Lower lobe of right lung (tissue), 2 donors: ENCODE results near the gene FAM89B. TPM values are rescaled to one million over a fixed set of nuclear protein-coding genes. Genes with fewer than 3 reads are reported as not detected.

Source experiments
- ATAC-seq, 2 donors: fragments of 200-7000 bp; cut with Tn5 transposase; one replicate each; pipeline ENCODE4 v1.9.1; 2020 to 2022; ENCODE audit warnings: mild to moderate bottlenecking in 2 of 2, moderate library complexity in 2 of 2
- DNase-seq: peaks from one replicate; pipeline ENCODE4 v3.0.0-alpha.2; 2020
- H3K27ac ChIP-seq: fragments of 200-600 bp; one replicate; pipeline ENCODE4 v1.8.0; 2022
- H3K27me3 ChIP-seq: fragments of 200-600 bp; one replicate; pipeline ENCODE4 v1.8.0; 2022; ENCODE audit warnings: low read depth
- H3K36me3 ChIP-seq: fragments of 200-600 bp; one replicate; pipeline ENCODE4 v1.8.0; 2022; ENCODE audit warnings: mild to moderate bottlenecking
- H3K4me1 ChIP-seq: fragments of 200-600 bp; one replicate; pipeline ENCODE4 v1.8.0; 2022
- H3K4me3 ChIP-seq: fragments of 200-600 bp; one replicate; pipeline ENCODE4 v1.8.0; 2022; ENCODE audit warnings: mild to moderate bottlenecking
- H3K9me3 ChIP-seq: fragments of 200-600 bp; one replicate; pipeline ENCODE4 v1.8.0; 2022
- CTCF ChIP-seq: fragments of 200-600 bp; IDR thresholded peaks from one replicate; pipeline ENCODE4 v1.8.0; 2022; ENCODE audit warnings: antibody characterized with exemption, mild to moderate bottlenecking
- intact Hi-C: fragments of 100-400 bp; cut with DNase I; formaldehyde crosslinking; loops from one replicate; pipeline ENCODE4 v1.11.0; 2022
- total RNA-seq: library from RNA; stranded (reverse); fragmentation: NEBNext Ultra II Directional; extraction: Animal tissue kit (Norgen Biotek cat#: 25700); gene quantifications from one replicate; pipeline ENCODE4 v1.2.1, GENCODE V29; 2021
- donor health status: DM: no; HTN: yes; CAD: no; lungs with severe emphysema.

The FAM89B gene
- total RNA-seq, 1 donor from 2014 or later = 48.6 TPM

- Histone ChIP-seq H3K36me3 (peaks cover under 1% of the 10 kb centered on the region), H3K4me1 (peaks cover 67% of the 10 kb centered on the region), H3K9me3 (no peaks in the 10 kb centered on the region), H3K4me3 (peak overlapping the region; percentile 81), H3K27ac (peak overlapping the region; percentile 94), H3K27me3 (no peaks in the 10 kb centered on the region)
- DNase-seq (peak; percentile 96), ATAC-seq (peak; percentile 66 to 79)
- intact Hi-C loops = no loop called here
- peak; percentile 99 for TF ChIP-seq CTCF
Measured at GRCh38 chr11:65574109-65574810, 1.9 kb downstream of the FAM89B start.

GRCh38 chr11:65574811-65575567, 2.7 kb downstream of the FAM89B start:
- Histone ChIP-seq H3K4me1 (peaks cover 65% of the 10 kb centered on the region), H3K4me3 (peak overlapping the region; percentile 81), H3K27me3 (no peaks in the 10 kb centered on the region), H3K9me3 (no peaks in the 10 kb centered on the region), H3K36me3 (peaks cover 8% of the 10 kb centered on the region), H3K27ac (peak overlapping the region; percentile 94)
- no peak for ATAC-seq
- intact Hi-C loops = no loop called here
- DNase-seq = no peak
- no peak for TF ChIP-seq CTCF

- peak; percentile 46 to 49 for ATAC-seq
- peaks cover 65% of the 10 kb centered on the region for H3K4me1 ChIP-seq
- no peaks in the 10 kb centered on the region for H3K9me3 ChIP-seq
- peaks cover 15% of the 10 kb centered on the region for H3K36me3 ChIP-seq
- no peak for TF ChIP-seq CTCF
- intact Hi-C loops = no loop called here
- DNase-seq = peak; percentile 86
- H3K27ac ChIP-seq = peak within 1 kb of the TSS; percentile 94
- H3K27me3 ChIP-seq = no peaks in the 10 kb centered on the region
- peak within 1 kb of the TSS; percentile 81 for H3K4me3 ChIP-seq
Measured at GRCh38 chr11:65575568-65576231, 3.4 kb downstream of the FAM89B start, which contains the start of gene EHBP1L1. Gene EHBP1L1 (plus strand): TSS chr11:65576053. CDS start chr11:65576303, 250 bp downstream.

GRCh38 chr11:65576232-65576866, 4.0 kb downstream of the FAM89B start:
- H3K27ac ChIP-seq = peak overlapping the region; percentile 94
- DNase-seq = peak; percentile 77
- peaks cover 21% of the 10 kb centered on the region for H3K36me3 ChIP-seq
- intact Hi-C loops = no loop called here
- ATAC-seq = peak in 1 of 2 donors; percentile 0
- no peak for TF ChIP-seq CTCF
- H3K9me3 ChIP-seq = no peaks in the 10 kb centered on the region
- H3K4me3 ChIP-seq = peak overlapping the region; percentile 81
- H3K4me1 ChIP-seq = peaks cover 59% of the 10 kb centered on the region
- no peaks in the 10 kb centered on the region for H3K27me3 ChIP-seq
